H9 (cell line): ENCODE measurements around the gene GOLT1A. TPM values are rescaled to one million over a fixed set of nuclear protein-coding genes. Genes with fewer than 3 reads are reported as not detected.

ENCODE experiments used
- DNase-seq: peaks from one replicate; pipeline ENCODE4 v3.0.0-alpha.2; 2017
- H2AFZ ChIP-seq: one replicate; pipeline ENCODE4 v1.6.1; 2013; ENCODE audit warnings: mild to moderate bottlenecking, low read length, control low read depth, moderate library complexity
- H2AK5ac ChIP-seq: 2 replicates; pipeline ENCODE4 v1.6.1; 2013; ENCODE audit warnings: low read length, control low read depth, mixed read lengths; ENCODE audit not compliant: insufficient read length
- H2BK120ac ChIP-seq: one replicate; pipeline ENCODE4 v1.6.1; 2013; ENCODE audit warnings: low read depth, mild to moderate bottlenecking, low read length, control low read depth, inconsistent platforms; ENCODE audit not compliant: poor library complexity, severe bottlenecking
- H2BK12ac ChIP-seq: 2 replicates; pipeline ENCODE4 v1.6.1; 2013; ENCODE audit warnings: low read length, control low read depth, mixed read lengths, low read depth; ENCODE audit not compliant: insufficient read length
- H2BK15ac ChIP-seq: 2 replicates; pipeline ENCODE4 v1.6.1; 2013; ENCODE audit warnings: low read depth, low read length, control low read depth
- H2BK20ac ChIP-seq: one replicate; pipeline ENCODE4 v1.6.1; 2013; ENCODE audit warnings: low read depth, mild to moderate bottlenecking, low read length, control low read depth, inconsistent platforms; ENCODE audit not compliant: poor library complexity, severe bottlenecking
- H2BK5ac ChIP-seq: 2 replicates; pipeline ENCODE4 v1.6.1; 2013; ENCODE audit warnings: low read length, control low read depth, mixed read lengths; ENCODE audit not compliant: insufficient read length
- H3K14ac ChIP-seq: 2 replicates; pipeline ENCODE4 v1.6.1; 2013; ENCODE audit warnings: low read length, control low read depth; ENCODE audit not compliant: insufficient read depth
- H3K18ac ChIP-seq: 2 replicates; pipeline ENCODE4 v1.6.1; 2013; ENCODE audit warnings: low read depth, mild to moderate bottlenecking, mixed read lengths, low read length, control low read depth; ENCODE audit not compliant: insufficient read length
- H3K23ac ChIP-seq: 2 replicates; pipeline ENCODE4 v1.6.1; 2013; ENCODE audit warnings: low read length, control low read depth, mixed read lengths, low read depth; ENCODE audit not compliant: insufficient read length
- H3K23me2 ChIP-seq: 2 replicates; pipeline ENCODE4 v1.6.1; 2013; ENCODE audit warnings: low read depth, mild to moderate bottlenecking, mixed read lengths, low read length, control low read depth; ENCODE audit not compliant: insufficient read length, poor library complexity, severe bottlenecking
- H3K27ac ChIP-seq: 2 replicates; pipeline ENCODE4 v1.5.1; 2013; ENCODE audit warnings: low read length, control low read depth, mixed read lengths, low read depth; ENCODE audit not compliant: insufficient read length
- H3K27me3 ChIP-seq: 2 replicates; pipeline ENCODE4 v1.6.1; 2013; ENCODE audit warnings: low read length, control low read depth, inconsistent platforms; ENCODE audit not compliant: insufficient read depth
- H3K4ac ChIP-seq: 2 replicates; pipeline ENCODE4 v1.6.1; 2013; ENCODE audit warnings: low read depth, mild to moderate bottlenecking, control low read depth, inconsistent platforms, low read length, moderate library complexity
- H3K4me1 ChIP-seq: 2 replicates; pipeline ENCODE4 v1.6.1; 2013; ENCODE audit warnings: low read length, control low read depth, inconsistent platforms; ENCODE audit not compliant: insufficient read depth
- H3K4me2 ChIP-seq: 2 replicates; pipeline ENCODE4 v1.6.1; 2013; ENCODE audit warnings: low read length, control low read depth, mixed read lengths; ENCODE audit not compliant: insufficient read length, insufficient read depth
- H3K56ac ChIP-seq: 2 replicates; pipeline ENCODE4 v1.6.1; 2013; ENCODE audit warnings: low read depth, mild to moderate bottlenecking, mixed read lengths, low read length, control low read depth; ENCODE audit not compliant: insufficient read length
- H3K79me1 ChIP-seq: 2 replicates; pipeline ENCODE4 v1.6.1; 2013; ENCODE audit warnings: low read depth, mild to moderate bottlenecking, moderate library complexity, low read length, control low read depth, inconsistent platforms; ENCODE audit not compliant: insufficient read depth, poor library complexity, severe bottlenecking
- H3K79me2 ChIP-seq: 2 replicates; pipeline ENCODE4 v1.6.1; 2013; ENCODE audit warnings: low read length, control low read depth, inconsistent platforms; ENCODE audit not compliant: insufficient read depth
- H3K9ac ChIP-seq: 2 replicates; pipeline ENCODE4 v1.6.1; 2013; ENCODE audit warnings: low read length, control low read depth, mixed read lengths; ENCODE audit not compliant: insufficient read length; ENCODE audit errors: extremely low read depth
- H3K9me3 ChIP-seq: one replicate; pipeline ENCODE4 v1.6.1; 2013; ENCODE audit warnings: low read depth, low read length, inconsistent platforms; ENCODE audit not compliant: control insufficient read depth
- H3T11ph ChIP-seq: one replicate; pipeline ENCODE4 v1.6.1; 2013; ENCODE audit warnings: mild to moderate bottlenecking, low read length, control low read depth, inconsistent platforms
- H4K20me1 ChIP-seq: one replicate; pipeline ENCODE4 v1.6.1; 2013; ENCODE audit not compliant: control insufficient read depth, insufficient read length, insufficient read depth
- H4K5ac ChIP-seq: 2 replicates; pipeline ENCODE4 v1.6.1; 2013; ENCODE audit warnings: low read depth, mild to moderate bottlenecking, mixed read lengths, low read length, control low read depth; ENCODE audit not compliant: insufficient read length
- H4K8ac ChIP-seq: replicated peaks from 2 replicates; pipeline ENCODE4 v1.6.1; 2013; ENCODE audit warnings: low read length, control low read depth, mixed read lengths, low read depth; ENCODE audit not compliant: insufficient read length
- H4K91ac ChIP-seq: 2 replicates; pipeline ENCODE4 v1.6.1; 2013; ENCODE audit warnings: low read depth, mild to moderate bottlenecking, moderate library complexity, mixed read lengths, low read length, control low read depth; ENCODE audit not compliant: insufficient read length
- H3K27ac Mint-ChIP-seq, 3 experiments: 2 replicates in 2 of 3; 3 replicates in 1 of 3; pipeline ENCODE4 v1.8.0; 2020 to 2021; ENCODE audit warnings: mixed read lengths in 3 of 3, mild to moderate bottlenecking in 1 of 3, moderate library complexity in 1 of 3
- H3K27me3 Mint-ChIP-seq: 2 replicates; pipeline ENCODE4 v1.8.0; 2021; ENCODE audit warnings: low read depth, mild to moderate bottlenecking, moderate library complexity, mixed read lengths
- H3K36me3 Mint-ChIP-seq, 3 experiments: 2 replicates in 2 of 3; 3 replicates in 1 of 3; pipeline ENCODE4 v1.8.0; 2020 to 2021; ENCODE audit warnings: low read depth in 3 of 3, mixed read lengths in 3 of 3; ENCODE audit not compliant: insufficient read depth in 1 of 3
- H3K4me1 Mint-ChIP-seq, 2 experiments: 2 replicates each; pipeline ENCODE4 v1.8.0; 2020; ENCODE audit warnings: mixed read lengths in 2 of 2
- H3K4me3 Mint-ChIP-seq, 2 experiments: 2 replicates in 1 of 2; 3 replicates in 1 of 2; pipeline ENCODE4 v1.8.0; 2020 to 2021; ENCODE audit warnings: mild to moderate bottlenecking in 2 of 2, mixed read lengths in 2 of 2, moderate library complexity in 1 of 2
- H3K9me3 Mint-ChIP-seq, 2 experiments: 2 replicates in 1 of 2; 3 replicates in 1 of 2; pipeline ENCODE4 v1.8.0; 2020; ENCODE audit warnings: mild to moderate bottlenecking in 2 of 2, mixed read lengths in 2 of 2, moderate library complexity in 1 of 2
- CTCF ChIP-seq: fragments of 200-600 bp; sonication (generic); conservative IDR thresholded peaks from 3 replicates; pipeline ENCODE4 v1.8.0; 2021; ENCODE audit warnings: antibody characterized with exemption, mild to moderate bottlenecking
- WGBS: extraction: QIAGEN DNeasy Blood & Tissue Kit; methylation state at CpG from one replicate; pipeline ENCODE4 v1.1.7; 2013; ENCODE audit warnings: missing lambda C conversion rate, low lambda C conversion rate, mixed read lengths; ENCODE audit not compliant: insufficient read length; ENCODE audit errors: extremely low coverage; 5-methylcytosine and 5-hydroxymethylcytosine counted together
- total RNA-seq: library from RNA; stranded (reverse); gene quantifications from 2 replicates; pipeline ENCODE4 v1.2.1, GENCODE V29; 2021

GOLT1A gene
- total RNA-seq, 1 experiment from 2014 or later = 4.2 TPM

- Histone ChIP-seq H4K20me1 (no peaks in the 10 kb centered on the region), H3T11ph (no peak overlapping the region), H3K14ac (no peak overlapping the region), H2BK20ac (no peak overlapping the region), H2BK120ac (no peak overlapping the region), H3K4me2 (no peak overlapping the region), H3K27me3 (no peaks in the 10 kb centered on the region), H2BK15ac (no peak overlapping the region), H4K5ac (no peak overlapping the region), H3K27ac (no peak overlapping the region), H2AK5ac (no peak overlapping the region), H3K9me3 (no peaks in the 10 kb centered on the region), H4K8ac (no peak overlapping the region), H2BK12ac (no peak overlapping the region), H3K23ac (no peak overlapping the region), H3K4me1 (no peaks in the 10 kb centered on the region), H3K9ac (no peak overlapping the region), H3K56ac (no peak overlapping the region), H3K79me2 (no peaks in the 10 kb centered on the region), H2BK5ac (no peak overlapping the region), H2AFZ (no peak overlapping the region), H3K18ac (no peak overlapping the region), H3K79me1 (no peaks in the 10 kb centered on the region), H3K4ac (no peak overlapping the region), H3K23me2 (no peaks in the 10 kb centered on the region), H4K91ac (no peak overlapping the region)
- no CpG with 5 or more reads among the region's 14 CpGs for WGBS
- Mint-ChIP-seq H3K4me1 (peaks cover 0 to 9% of the 10 kb centered on the region in 2 experiments; a peak in 1 of 4 replicates), H3K4me3 (no peak overlapping the region), H3K27me3 (no peaks in the 10 kb centered on the region), H3K27ac (no peak overlapping the region), H3K36me3 (peaks cover 0 to 16% (median 4%) of the 10 kb centered on the region in 3 experiments; a peak in 4 of 7 replicates), H3K9me3 (no peaks in the 10 kb centered on the region; a peak in 1 of 5 replicates)
- no peak for DNase-seq
- no peak for TF ChIP-seq CTCF
Measured at GRCh38 chr1:204230211-204230610, 16.4 kb upstream of the GOLT1A start.
